ENCODE results near the gene PRKN.

Gene PRKN

DNA sequence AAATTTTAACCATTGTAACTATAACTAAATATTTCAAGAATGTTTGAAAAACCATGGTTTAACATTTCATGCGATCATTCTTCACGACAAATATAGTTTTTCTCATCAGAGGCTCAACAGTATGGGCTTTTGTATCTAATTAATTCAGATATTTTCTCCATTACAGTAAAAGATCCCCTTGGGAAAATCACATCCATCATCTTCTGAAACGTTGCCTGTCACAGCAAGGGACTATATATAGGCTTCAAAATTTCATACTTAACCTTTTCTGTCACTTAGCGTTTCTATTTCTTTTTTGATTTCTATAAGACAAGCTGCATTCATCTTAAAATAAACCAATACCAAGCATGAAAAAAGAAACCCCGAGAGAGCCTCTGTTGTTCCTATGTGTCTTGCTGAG lies 710.0 kb downstream of the PRKN start:
- H3K27ac ChIP-seq (ENCODE audit: low read depth, low read length, severe bottlenecking) = no peak overlapping the region

DNA sequence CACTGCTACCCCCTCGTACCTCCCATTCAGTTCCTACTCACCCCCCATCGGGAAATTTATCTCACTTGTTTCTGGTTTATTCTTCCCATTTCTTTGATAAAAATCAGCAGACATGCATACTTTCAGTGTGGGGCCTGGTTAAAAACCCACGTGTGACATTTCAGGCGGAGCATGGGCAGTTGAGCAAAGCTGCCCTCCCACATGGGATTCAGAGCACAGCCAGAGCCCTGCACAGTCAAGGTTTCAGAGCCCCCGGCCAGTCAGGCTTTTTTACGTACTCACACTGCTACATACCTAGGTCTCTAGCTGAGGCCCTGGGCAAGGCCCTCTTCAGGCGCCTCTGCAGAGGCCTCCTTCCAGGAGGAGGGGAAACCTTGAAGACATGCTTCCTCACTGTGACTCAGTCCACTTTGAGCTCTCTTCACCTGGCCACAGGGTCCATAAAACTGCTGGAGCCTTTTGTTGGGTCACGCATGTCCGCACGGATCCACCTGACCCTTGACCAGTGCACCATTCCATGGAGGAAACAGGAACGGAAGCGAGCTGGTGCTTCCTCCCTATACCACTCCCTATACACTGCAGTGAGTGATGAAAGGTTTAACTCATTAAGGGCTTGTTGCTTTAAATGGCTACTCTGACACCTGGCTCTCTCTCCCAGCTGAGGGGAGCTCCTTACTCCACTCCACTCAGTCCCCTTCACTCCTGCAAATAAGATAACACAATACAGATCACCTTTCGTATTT lies 713.3 kb downstream of the PRKN start:
- no peak overlapping the region for H3K27ac ChIP-seq (ENCODE audit: low read depth, low read length, severe bottlenecking)

More for the DNA sequence above, 710.0 kb downstream of the PRKN start:
- Histone ChIP-seq H3K4me3 (ENCODE audit: extremely low read depth, insufficient read depth, low read length, poor library complexity, severe bottlenecking) (no peak overlapping the region), H3K9me3 (ENCODE audit: control insufficient read depth, low read length) (no peaks in the 10 kb centered on the region), H3K36me3 (ENCODE audit: control insufficient read depth, insufficient read depth, low read length) (no peaks in the 10 kb centered on the region), H3K4me1 (ENCODE audit: control insufficient read depth, insufficient read depth, low read length, poor library complexity, severe bottlenecking) (no peaks in the 10 kb centered on the region)
- WGBS, 2 experiments (ENCODE audit: insufficient coverage in 2 of 2) = 76% methylated on average over 2 of the region's 5 CpGs; no CpG with 5 or more reads in 1 of the 2 experiments

DNA sequence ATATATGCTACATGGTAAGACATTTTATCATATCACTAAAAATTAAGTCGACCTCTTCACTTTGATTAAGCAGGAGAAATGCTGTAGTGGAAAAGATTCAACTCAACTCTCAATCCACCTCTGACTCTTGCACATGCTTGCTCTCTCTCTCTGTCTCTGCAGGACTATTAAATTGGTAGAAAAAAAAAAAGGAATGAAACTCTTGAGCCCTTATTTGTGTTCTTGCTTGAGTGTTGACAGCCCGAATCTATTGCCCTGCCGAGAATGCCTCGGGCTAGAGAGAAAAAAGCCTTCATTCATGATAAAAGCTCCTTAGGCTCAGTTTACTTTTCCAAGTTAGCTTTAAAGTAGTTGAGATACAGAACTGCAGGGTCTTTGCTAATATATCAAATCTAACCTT lies 722.2 kb downstream of the PRKN start:
- Histone ChIP-seq H3K9me3 (ENCODE audit: control insufficient read depth, low read length) (no peaks in the 10 kb centered on the region), H3K36me3 (ENCODE audit: control insufficient read depth, insufficient read depth, low read length) (no peaks in the 10 kb centered on the region), H3K4me1 (ENCODE audit: control insufficient read depth, insufficient read depth, low read length, poor library complexity, severe bottlenecking) (no peaks in the 10 kb centered on the region), H3K27ac (ENCODE audit: low read depth, low read length, severe bottlenecking) (no peak overlapping the region), H3K4me3 (ENCODE audit: extremely low read depth, insufficient read depth, low read length, poor library complexity, severe bottlenecking) (no peak overlapping the region)
- no CpG with 5 or more reads among the region's 4 CpGs for WGBS, 2 experiments (ENCODE audit: insufficient coverage in 2 of 2)

More for the DNA sequence above, 713.3 kb downstream of the PRKN start:
- Histone ChIP-seq H3K4me1 (ENCODE audit: control insufficient read depth, insufficient read depth, low read length, poor library complexity, severe bottlenecking) (no peaks in the 10 kb centered on the region), H3K36me3 (ENCODE audit: control insufficient read depth, insufficient read depth, low read length) (no peaks in the 10 kb centered on the region), H3K9me3 (ENCODE audit: control insufficient read depth, low read length) (no peaks in the 10 kb centered on the region), H3K4me3 (ENCODE audit: extremely low read depth, insufficient read depth, low read length, poor library complexity, severe bottlenecking) (no peak overlapping the region)
- WGBS, 2 experiments (ENCODE audit: insufficient coverage in 2 of 2) = 80 to 87% methylated on average over 9 of the region's 13 CpGs

DNA sequence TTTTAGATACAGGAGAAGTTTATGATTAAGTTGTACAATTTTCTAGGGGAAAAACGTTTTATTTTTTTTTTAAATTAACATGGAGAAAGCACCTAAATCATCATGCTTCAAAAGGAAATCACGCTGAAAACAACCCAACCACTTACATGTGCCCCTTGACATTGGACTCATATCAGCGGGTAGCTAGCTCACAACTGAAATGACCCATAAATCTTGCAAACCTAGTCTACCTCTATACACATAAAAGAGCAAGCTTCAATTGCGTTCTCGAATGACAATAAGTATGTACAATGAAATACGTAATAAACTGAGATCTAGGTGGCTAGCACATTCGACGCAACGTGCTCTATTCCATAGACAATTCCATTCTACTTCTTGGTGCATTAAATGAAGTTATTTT lies 730.8 kb downstream of the PRKN start:
- Histone ChIP-seq H3K36me3 (ENCODE audit: control insufficient read depth, insufficient read depth, low read length) (no peaks in the 10 kb centered on the region), H3K4me3 (ENCODE audit: extremely low read depth, insufficient read depth, low read length, poor library complexity, severe bottlenecking) (no peak overlapping the region), H3K9me3 (ENCODE audit: control insufficient read depth, low read length) (no peaks in the 10 kb centered on the region), H3K27ac (ENCODE audit: low read depth, low read length, severe bottlenecking) (no peak overlapping the region), H3K4me1 (ENCODE audit: control insufficient read depth, insufficient read depth, low read length, poor library complexity, severe bottlenecking) (no peaks in the 10 kb centered on the region)
- WGBS, 2 experiments (ENCODE audit: insufficient coverage in 2 of 2) = 95% methylated on average over 2 of the region's 9 CpGs; no CpG with 5 or more reads in 1 of the 2 experiments

DNA sequence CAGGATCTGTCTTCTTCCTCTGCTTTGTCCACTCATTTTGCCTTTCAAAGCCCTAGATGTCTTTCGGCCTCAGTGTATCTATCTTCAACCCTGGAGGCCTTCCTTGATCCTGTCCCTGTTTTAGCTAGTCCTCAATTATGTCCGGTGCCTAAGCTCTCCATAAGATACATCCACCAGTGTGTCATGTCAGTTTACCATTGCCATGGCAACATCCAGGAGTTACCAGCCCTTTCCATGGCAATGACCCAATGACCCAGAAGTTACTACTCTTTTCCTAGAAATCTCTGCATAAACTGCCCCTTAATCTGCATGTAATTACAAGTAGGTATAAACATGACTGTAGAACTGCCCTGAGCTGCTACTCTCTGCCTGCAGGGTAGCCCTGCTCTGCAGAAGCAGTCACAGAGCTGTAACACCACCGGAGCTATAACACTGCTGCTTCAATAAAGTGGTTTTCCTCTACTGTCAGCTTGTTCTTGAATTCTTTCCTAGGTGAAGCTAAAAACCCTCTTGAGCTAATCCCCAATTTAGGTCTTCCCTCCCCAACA lies 741.6 kb downstream of the PRKN start:
- Histone ChIP-seq H3K36me3 (ENCODE audit: control insufficient read depth, insufficient read depth, low read length) (no peaks in the 10 kb centered on the region), H3K4me1 (ENCODE audit: control insufficient read depth, insufficient read depth, low read length, poor library complexity, severe bottlenecking) (no peaks in the 10 kb centered on the region), H3K27ac (ENCODE audit: low read depth, low read length, severe bottlenecking) (no peak overlapping the region), H3K9me3 (ENCODE audit: control insufficient read depth, low read length) (no peaks in the 10 kb centered on the region), H3K4me3 (ENCODE audit: extremely low read depth, insufficient read depth, low read length, poor library complexity, severe bottlenecking) (no peak overlapping the region)
- WGBS, 2 experiments (ENCODE audit: insufficient coverage in 2 of 2) = 84 to 89% methylated on average over 3 of the region's 3 CpGs

DNA sequence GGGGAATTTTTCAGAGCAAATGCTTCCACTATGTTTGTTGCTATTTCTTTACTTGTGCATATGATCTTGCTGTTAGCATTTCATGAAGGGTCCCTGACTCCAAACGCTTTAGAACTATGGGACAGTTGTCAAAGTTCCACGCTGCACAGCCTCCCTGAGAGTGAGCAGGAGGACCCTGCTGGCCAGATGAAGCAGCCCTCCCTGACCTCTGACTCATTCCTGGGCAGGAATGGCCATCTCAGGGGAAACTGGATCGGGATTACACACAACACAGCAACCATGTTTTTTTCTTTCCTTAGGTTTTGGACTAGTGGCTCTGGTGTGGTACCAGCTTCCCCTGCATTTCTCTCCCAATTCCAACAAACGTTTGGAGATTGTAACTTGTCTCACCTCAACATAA lies 742.9 kb downstream of the PRKN start:
- WGBS, 2 experiments (ENCODE audit: insufficient coverage in 2 of 2) = 62 to 90% methylated on average over 3 to 4 of the region's 4 CpGs
- no peak overlapping the region for H3K4me3 ChIP-seq (ENCODE audit: extremely low read depth, insufficient read depth, low read length, poor library complexity, severe bottlenecking)
- no peak overlapping the region for H3K27ac ChIP-seq (ENCODE audit: low read depth, low read length, severe bottlenecking)
- no peaks in the 10 kb centered on the region for H3K4me1 ChIP-seq (ENCODE audit: control insufficient read depth, insufficient read depth, low read length, poor library complexity, severe bottlenecking)
- H3K36me3 ChIP-seq (ENCODE audit: control insufficient read depth, insufficient read depth, low read length) = no peaks in the 10 kb centered on the region
- no peaks in the 10 kb centered on the region for H3K9me3 ChIP-seq (ENCODE audit: control insufficient read depth, low read length)

DNA sequence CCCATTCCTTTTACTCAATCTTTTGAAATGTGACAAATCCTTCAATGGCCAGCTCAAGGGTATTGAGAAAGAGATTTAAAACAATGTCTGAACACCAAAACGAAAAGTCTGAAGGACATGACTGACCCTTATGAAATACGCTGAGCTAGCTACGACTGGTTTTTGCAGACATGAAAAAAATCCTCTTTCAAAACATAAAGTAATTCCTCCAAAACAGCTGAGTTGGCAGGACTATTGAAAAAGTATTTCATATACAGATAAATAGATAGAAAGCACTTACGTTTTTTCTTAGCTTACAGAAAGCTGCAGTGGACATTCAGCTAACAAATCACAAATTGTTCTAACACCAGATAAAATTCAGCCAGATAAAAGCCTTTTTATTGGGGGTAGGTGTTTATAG lies 751.0 kb downstream of the PRKN start:
- Histone ChIP-seq H3K4me1 (ENCODE audit: control insufficient read depth, insufficient read depth, low read length, poor library complexity, severe bottlenecking) (no peaks in the 10 kb centered on the region), H3K9me3 (ENCODE audit: control insufficient read depth, low read length) (peaks cover 3% of the 10 kb centered on the region), H3K27ac (ENCODE audit: low read depth, low read length, severe bottlenecking) (no peak overlapping the region), H3K4me3 (ENCODE audit: extremely low read depth, insufficient read depth, low read length, poor library complexity, severe bottlenecking) (no peak overlapping the region), H3K36me3 (ENCODE audit: control insufficient read depth, insufficient read depth, low read length) (no peaks in the 10 kb centered on the region)
- WGBS, 2 experiments (ENCODE audit: insufficient coverage in 2 of 2) = 96% methylated on average over 3 of the region's 4 CpGs; no CpG with 5 or more reads in 1 of the 2 experiments

DNA sequence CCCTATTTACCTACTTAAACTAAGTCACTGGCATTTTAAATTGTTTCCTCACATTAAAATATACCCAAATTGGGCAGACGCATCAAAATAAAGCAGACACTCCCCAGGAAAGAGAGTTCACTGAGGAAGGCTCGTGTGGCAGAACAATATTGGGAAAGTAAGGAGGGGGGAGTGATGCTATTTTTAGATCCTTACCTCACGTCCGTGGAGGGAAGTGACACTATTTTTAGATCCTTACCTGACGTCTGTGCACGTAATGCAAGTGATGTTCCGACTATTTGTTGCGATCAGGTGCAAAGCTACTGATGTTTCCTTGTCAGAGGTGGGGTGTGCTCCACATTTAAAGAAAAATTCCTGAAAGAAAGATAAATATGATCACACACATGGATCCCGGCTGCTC lies 754.5 kb downstream of the PRKN start:
- Histone ChIP-seq H3K36me3 (ENCODE audit: control insufficient read depth, insufficient read depth, low read length) (no peaks in the 10 kb centered on the region), H3K27ac (ENCODE audit: low read depth, low read length, severe bottlenecking) (no peak overlapping the region), H3K9me3 (ENCODE audit: control insufficient read depth, low read length) (peaks cover 3% of the 10 kb centered on the region), H3K4me1 (ENCODE audit: control insufficient read depth, insufficient read depth, low read length, poor library complexity, severe bottlenecking) (no peaks in the 10 kb centered on the region), H3K4me3 (ENCODE audit: extremely low read depth, insufficient read depth, low read length, poor library complexity, severe bottlenecking) (no peak overlapping the region)
- WGBS, 2 experiments (ENCODE audit: insufficient coverage in 2 of 2) = 88 to 94% methylated on average over 4 to 7 of the region's 9 CpGs

DNA sequence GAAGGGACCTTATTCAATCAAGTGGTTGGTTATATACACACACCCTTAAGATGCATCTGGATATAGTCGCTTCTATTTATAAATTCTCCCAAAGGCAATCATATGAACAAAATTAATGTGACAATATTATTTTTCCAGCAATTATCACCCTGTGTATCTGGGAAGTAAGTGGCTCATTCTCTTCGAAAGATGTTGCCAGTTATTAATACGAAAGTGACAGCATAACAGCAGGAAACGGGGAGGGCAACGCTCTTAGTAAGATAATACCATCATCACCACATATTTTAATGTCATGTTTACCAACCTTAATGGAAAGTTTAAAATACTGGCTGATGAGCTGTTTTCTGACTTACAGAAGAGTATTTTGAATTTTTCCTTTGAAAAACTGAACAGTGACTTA lies 756.5 kb downstream of the PRKN start:
- 100% methylated on average over 1 of the region's 5 CpGs; no CpG with 5 or more reads in 1 of the 2 experiments for WGBS, 2 experiments (ENCODE audit: insufficient coverage in 2 of 2)
- H3K4me1 ChIP-seq (ENCODE audit: control insufficient read depth, insufficient read depth, low read length, poor library complexity, severe bottlenecking) = no peaks in the 10 kb centered on the region
- no peak overlapping the region for H3K27ac ChIP-seq (ENCODE audit: low read depth, low read length, severe bottlenecking)
- no peaks in the 10 kb centered on the region for H3K9me3 ChIP-seq (ENCODE audit: control insufficient read depth, low read length)
- no peak overlapping the region for H3K4me3 ChIP-seq (ENCODE audit: extremely low read depth, insufficient read depth, low read length, poor library complexity, severe bottlenecking)
- no peaks in the 10 kb centered on the region for H3K36me3 ChIP-seq (ENCODE audit: control insufficient read depth, insufficient read depth, low read length)

DNA sequence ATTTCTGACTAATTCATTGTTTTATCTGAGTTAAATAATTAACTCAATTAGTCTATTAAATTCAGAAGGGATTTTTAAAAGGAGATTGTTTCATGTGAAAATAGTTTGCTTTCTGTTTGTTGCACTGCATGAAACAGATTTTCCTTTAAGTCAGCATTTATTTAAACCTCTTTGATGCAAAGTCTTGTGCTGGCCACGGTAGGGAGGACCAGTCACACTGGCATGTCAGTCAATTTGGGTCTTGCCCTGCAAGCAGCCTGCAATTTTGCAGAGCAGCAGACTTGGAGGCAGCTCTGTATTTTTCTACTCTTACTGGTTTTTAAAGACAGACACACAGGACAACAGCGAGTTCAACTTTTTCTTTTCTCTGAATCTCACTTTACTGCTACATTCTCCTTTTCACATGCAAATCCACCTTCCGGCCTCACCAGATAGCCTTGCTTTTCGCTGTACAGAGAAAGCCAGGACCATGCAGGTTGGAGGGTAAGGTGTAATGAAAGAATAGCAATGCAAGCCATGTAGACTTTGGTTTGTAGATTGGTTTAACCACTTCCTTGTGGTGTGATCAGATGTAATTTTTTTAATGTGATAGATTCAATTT lies 763.8 kb downstream of the PRKN start:
- H3K27ac ChIP-seq (ENCODE audit: low read depth, low read length, severe bottlenecking) = no peak overlapping the region
- H3K9me3 ChIP-seq (ENCODE audit: control insufficient read depth, low read length) = no peaks in the 10 kb centered on the region
- 0 to 6% methylated on average over 1 to 2 of the region's 4 CpGs for WGBS, 2 experiments (ENCODE audit: insufficient coverage in 2 of 2)
- H3K4me3 ChIP-seq (ENCODE audit: extremely low read depth, insufficient read depth, low read length, poor library complexity, severe bottlenecking) = no peak overlapping the region
- H3K36me3 ChIP-seq (ENCODE audit: control insufficient read depth, insufficient read depth, low read length) = no peaks in the 10 kb centered on the region
- no peaks in the 10 kb centered on the region for H3K4me1 ChIP-seq (ENCODE audit: control insufficient read depth, insufficient read depth, low read length, poor library complexity, severe bottlenecking)

DNA sequence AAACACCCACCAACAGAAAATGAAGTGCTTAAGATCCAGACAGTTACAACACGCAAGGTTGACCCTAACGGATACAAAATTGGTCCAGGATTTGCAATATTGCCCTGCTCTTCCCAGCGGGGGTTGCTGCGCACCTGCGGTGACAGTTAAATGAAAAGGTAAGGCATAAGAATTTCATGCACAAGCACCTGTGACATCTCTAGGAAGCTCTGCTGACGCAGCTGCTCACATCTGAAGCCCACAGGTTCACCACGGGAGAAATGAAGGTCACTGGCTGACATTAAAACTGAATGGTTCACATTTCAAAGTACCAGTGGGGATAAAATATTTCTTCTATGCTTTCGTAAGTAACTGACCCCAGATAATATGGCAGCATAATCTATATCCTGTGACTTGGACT lies 764.4 kb downstream of the PRKN start:
- Histone ChIP-seq H3K36me3 (ENCODE audit: control insufficient read depth, insufficient read depth, low read length) (no peaks in the 10 kb centered on the region), H3K9me3 (ENCODE audit: control insufficient read depth, low read length) (no peaks in the 10 kb centered on the region), H3K27ac (ENCODE audit: low read depth, low read length, severe bottlenecking) (no peak overlapping the region), H3K4me1 (ENCODE audit: control insufficient read depth, insufficient read depth, low read length, poor library complexity, severe bottlenecking) (no peaks in the 10 kb centered on the region), H3K4me3 (ENCODE audit: extremely low read depth, insufficient read depth, low read length, poor library complexity, severe bottlenecking) (no peak overlapping the region)
- WGBS, 2 experiments (ENCODE audit: insufficient coverage in 2 of 2) = 84 to 90% methylated on average over 6 to 7 of the region's 8 CpGs
